GM23338 (cell line): ENCODE data around the gene DENND4C. TPM values are rescaled to one million over a fixed set of nuclear protein-coding genes. Genes with fewer than 3 reads are reported as not detected.

Experiments used
- ATAC-seq: fragments of 200-7000 bp; cut with Tn5 transposase; 3 replicates; pipeline ENCODE4 v1.9.1; 2020
- DNase-seq: peaks from one replicate; pipeline ENCODE4 v3.0.0-alpha.2; 2015; ENCODE audit warnings: low spot score
- H2AFZ ChIP-seq: fragments of 200-600 bp; sonication (generic); 2 replicates; pipeline ENCODE4 v1.8.0; 2016; ENCODE audit warnings: antibody characterized with exemption, mild to moderate bottlenecking, moderate library complexity
- H3F3A ChIP-seq: fragments of 200-600 bp; sonication (generic); replicated peaks from 2 replicates; pipeline ENCODE4 v1.8.0; 2017; ENCODE audit warnings: antibody characterized with exemption, mixed run types, low read depth
- H3K27ac ChIP-seq: fragments of 200-600 bp; sonication (generic); 2 replicates; pipeline ENCODE4 v1.6.1; 2016; ENCODE audit warnings: low read depth
- H3K27me3 ChIP-seq: fragments of 200-600 bp; sonication (generic); 2 replicates; pipeline ENCODE4 v1.8.0; 2016; ENCODE audit warnings: mild to moderate bottlenecking, mixed run types, moderate library complexity; ENCODE audit not compliant: insufficient read depth
- H3K36me3 ChIP-seq: fragments of 200-600 bp; sonication (generic); 2 replicates; pipeline ENCODE4 v1.8.0; 2016; ENCODE audit warnings: mild to moderate bottlenecking; ENCODE audit not compliant: insufficient read depth
- H3K4me1 ChIP-seq: fragments of 200-600 bp; sonication (generic); 2 replicates; pipeline ENCODE4 v1.8.0; 2016; ENCODE audit warnings: mild to moderate bottlenecking, moderate library complexity; ENCODE audit not compliant: insufficient read depth
- H3K4me2 ChIP-seq: fragments of 200-600 bp; sonication (generic); 2 replicates; pipeline ENCODE4 v1.7.1; 2017; ENCODE audit warnings: mixed run types
- H3K4me3 ChIP-seq: fragments of 200-600 bp; sonication (generic); 2 replicates; pipeline ENCODE4 v1.6.1; 2016; ENCODE audit warnings: mixed run types
- H3K79me2 ChIP-seq: fragments of 200-600 bp; sonication (generic); replicated peaks from 2 replicates; pipeline ENCODE4 v1.8.0; 2017; ENCODE audit warnings: mild to moderate bottlenecking; ENCODE audit not compliant: insufficient read depth
- H3K9me2 ChIP-seq: fragments of 200-600 bp; sonication (generic); 2 replicates; pipeline ENCODE4 v1.8.0; 2017; ENCODE audit not compliant: insufficient read depth
- H4K20me1 ChIP-seq: fragments of 200-600 bp; sonication (generic); replicated peaks from 2 replicates; pipeline ENCODE4 v1.8.0; 2017; ENCODE audit warnings: mild to moderate bottlenecking; ENCODE audit not compliant: insufficient read depth
- H3K27ac Mint-ChIP-seq: 2 replicates; pipeline ENCODE4 v1.8.0; 2020; ENCODE audit warnings: inconsistent platforms, mild to moderate bottlenecking, moderate library complexity, mixed read lengths
- H3K27me3 Mint-ChIP-seq: 3 replicates; pipeline ENCODE4 v1.8.0; 2022; ENCODE audit warnings: low read depth, mild to moderate bottlenecking, moderate library complexity, mixed read lengths, inconsistent platforms; ENCODE audit not compliant: insufficient read depth, poor library complexity
- H3K36me3 Mint-ChIP-seq: 3 replicates; pipeline ENCODE4 v1.8.0; 2021; ENCODE audit warnings: low read depth, mild to moderate bottlenecking, inconsistent platforms, moderate library complexity, mixed read lengths
- H3K4me1 Mint-ChIP-seq: 3 replicates; pipeline ENCODE4 v1.8.0; 2020; ENCODE audit warnings: mild to moderate bottlenecking, inconsistent platforms, mixed read lengths
- H3K4me3 Mint-ChIP-seq: 3 replicates; pipeline ENCODE4 v1.8.0; 2021; ENCODE audit warnings: moderate library complexity, mild to moderate bottlenecking, inconsistent platforms, mixed read lengths
- H3K9me3 Mint-ChIP-seq: 3 replicates; pipeline ENCODE4 v1.8.0; 2020; ENCODE audit warnings: moderate library complexity, mild to moderate bottlenecking, inconsistent platforms, mixed read lengths
- CREB1 ChIP-seq: fragments of 250-450 bp; sonication (Bioruptor Pico); IDR thresholded peaks from 2 replicates; pipeline ENCODE4 v1.5.0; 2020; ENCODE audit warnings: low read depth, mild to moderate bottlenecking, moderate library complexity
- CTCF ChIP-seq, 2 experiments: fragments of 200-600 bp in 1 of 2; sonication (generic) in 1 of 2; conservative IDR thresholded peaks; 2 replicates each; pipeline versions ENCODE4 v1.5.1 to v1.6.1; 2016 to 2017; ENCODE audit warnings: antibody characterized with exemption in 2 of 2, low read depth in 2 of 2, mild to moderate bottlenecking in 2 of 2, moderate library complexity in 1 of 2
- EZH2 ChIP-seq: fragments of 200-600 bp; sonication (generic); IDR thresholded peaks from one replicate; pipeline ENCODE4 v1.8.0; 2017; ENCODE audit warnings: antibody characterized with exemption, mild to moderate bottlenecking, low read depth; ENCODE audit not compliant: unreplicated experiment
- EZH2phosphoT487 ChIP-seq: fragments of 200-600 bp; sonication (generic); IDR thresholded peaks from one replicate; pipeline ENCODE4 v1.8.1; 2018; ENCODE audit warnings: antibody characterized with exemption; ENCODE audit not compliant: unreplicated experiment
- JUNB ChIP-seq: IDR thresholded peaks from one replicate; pipeline ENCODE4 v1.6.1; 2016; ENCODE audit warnings: antibody characterized with exemption; ENCODE audit not compliant: unreplicated experiment
- NANOG ChIP-seq: IDR thresholded peaks from 2 replicates; pipeline ENCODE4 v1.6.1; 2016; ENCODE audit warnings: antibody characterized with exemption, borderline replicate concordance
- POLR2AphosphoS5 ChIP-seq: IDR thresholded peaks from 2 replicates; pipeline ENCODE4 v1.6.1; 2016; ENCODE audit warnings: antibody characterized with exemption, low read depth
- STAT1 ChIP-seq: IDR thresholded peaks from one replicate; pipeline ENCODE4 v1.6.1; 2016; ENCODE audit warnings: antibody characterized with exemption; ENCODE audit not compliant: unreplicated experiment
- ZNF114 ChIP-seq: fragments of 250-450 bp; sonication (Bioruptor Pico); IDR thresholded peaks from 2 replicates; pipeline ENCODE4 v1.5.0; 2020; ENCODE audit warnings: mild to moderate bottlenecking, moderate library complexity
- ZNF331 ChIP-seq: fragments of 250-450 bp; sonication (Bioruptor Pico); IDR thresholded peaks from 2 replicates; pipeline ENCODE4 v1.5.0; 2020; ENCODE audit warnings: low read depth, mild to moderate bottlenecking, moderate library complexity
- polyA plus RNA-seq: library from polyadenylated mRNA; unstranded; fragments of >200 nt; fragmentation: Nextera tagmentation; extraction: Ambion mirVana; gene quantifications from 2 replicates; pipeline ENCODE4 v1.2.1, GENCODE V29; 2016
- total RNA-seq: library from RNA; depleted of rRNA; stranded (reverse); fragments of >200 nt; shearing (Covaris generic); gene quantifications from 2 replicates; pipeline ENCODE4 v1.2.3, GENCODE V29; 2014
- TF ChIP-seq, protein P1 (sequence below): IDR thresholded peaks from 2 replicates; pipeline ENCODE4 v1.6.1; 2016; ENCODE audit warnings: antibody characterized with exemption
- TF ChIP-seq, protein P2 (sequence below): fragments of 250-450 bp; sonication (Bioruptor Pico); IDR thresholded peaks from 2 replicates; pipeline ENCODE4 v1.5.0; 2020; ENCODE audit warnings: mild to moderate bottlenecking, moderate library complexity
- TF ChIP-seq, protein P3 (sequence below): IDR thresholded peaks from one replicate; pipeline ENCODE4 v1.6.1; 2018; ENCODE audit warnings: antibody characterized with exemption; ENCODE audit not compliant: unreplicated experiment

DENND4C gene
- total and polyA plus RNA-seq, 2 experiments from 2014 or later: 6.4 to 30.8 TPM

GRCh38 chr9:19303216-19303615 is 72.7 kb downstream of the DENND4C start:
- no peaks in the 10 kb centered on the region for H3F3A ChIP-seq
- no peaks in the 10 kb centered on the region for H3K27me3 ChIP-seq
- H3K79me2 ChIP-seq: no peaks in the 10 kb centered on the region
- H3K27ac ChIP-seq: no peak overlapping the region
- H3K4me1 ChIP-seq: no peaks in the 10 kb centered on the region
- no peaks in the 10 kb centered on the region for H3K4me1 Mint-ChIP-seq
- no peaks in the 10 kb centered on the region for H3K9me3 Mint-ChIP-seq
- H3K36me3 ChIP-seq: peaks cover 3% of the 10 kb centered on the region; the same call in 1 of the 2 replicates
- no peaks in the 10 kb centered on the region for H3K9me2 ChIP-seq
- no peak overlapping the region for H3K4me2 ChIP-seq
- H3K27ac Mint-ChIP-seq: no peak overlapping the region
- H3K4me3 Mint-ChIP-seq: no peak overlapping the region
- no peak overlapping the region for H3K4me3 ChIP-seq
- no peak for DNase-seq
- H4K20me1 ChIP-seq: no peaks in the 10 kb centered on the region
- H3K36me3 Mint-ChIP-seq: peaks cover 22% of the 10 kb centered on the region
- ATAC-seq: no peak
- TF ChIP-seq, protein P1, sequence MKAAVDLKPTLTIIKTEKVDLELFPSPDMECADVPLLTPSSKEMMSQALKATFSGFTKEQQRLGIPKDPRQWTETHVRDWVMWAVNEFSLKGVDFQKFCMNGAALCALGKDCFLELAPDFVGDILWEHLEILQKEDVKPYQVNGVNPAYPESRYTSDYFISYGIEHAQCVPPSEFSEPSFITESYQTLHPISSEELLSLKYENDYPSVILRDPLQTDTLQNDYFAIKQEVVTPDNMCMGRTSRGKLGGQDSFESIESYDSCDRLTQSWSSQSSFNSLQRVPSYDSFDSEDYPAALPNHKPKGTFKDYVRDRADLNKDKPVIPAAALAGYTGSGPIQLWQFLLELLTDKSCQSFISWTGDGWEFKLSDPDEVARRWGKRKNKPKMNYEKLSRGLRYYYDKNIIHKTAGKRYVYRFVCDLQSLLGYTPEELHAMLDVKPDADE: no peak
- no peak for TF ChIP-seq ZNF331 (CRISPR knock-in tag)
- no peak for TF ChIP-seq EZH2
- TF ChIP-seq JUNB: no peak
- no peak for TF ChIP-seq CTCF (conservative IDR thresholded peaks at IDR 0.05; ENCODE audit: low read depth in 2 of 2)
- no peak for TF ChIP-seq EZH2phosphoT487
- no peak for TF ChIP-seq CREB1 (CRISPR knock-in tag)
- TF ChIP-seq, protein P2, sequence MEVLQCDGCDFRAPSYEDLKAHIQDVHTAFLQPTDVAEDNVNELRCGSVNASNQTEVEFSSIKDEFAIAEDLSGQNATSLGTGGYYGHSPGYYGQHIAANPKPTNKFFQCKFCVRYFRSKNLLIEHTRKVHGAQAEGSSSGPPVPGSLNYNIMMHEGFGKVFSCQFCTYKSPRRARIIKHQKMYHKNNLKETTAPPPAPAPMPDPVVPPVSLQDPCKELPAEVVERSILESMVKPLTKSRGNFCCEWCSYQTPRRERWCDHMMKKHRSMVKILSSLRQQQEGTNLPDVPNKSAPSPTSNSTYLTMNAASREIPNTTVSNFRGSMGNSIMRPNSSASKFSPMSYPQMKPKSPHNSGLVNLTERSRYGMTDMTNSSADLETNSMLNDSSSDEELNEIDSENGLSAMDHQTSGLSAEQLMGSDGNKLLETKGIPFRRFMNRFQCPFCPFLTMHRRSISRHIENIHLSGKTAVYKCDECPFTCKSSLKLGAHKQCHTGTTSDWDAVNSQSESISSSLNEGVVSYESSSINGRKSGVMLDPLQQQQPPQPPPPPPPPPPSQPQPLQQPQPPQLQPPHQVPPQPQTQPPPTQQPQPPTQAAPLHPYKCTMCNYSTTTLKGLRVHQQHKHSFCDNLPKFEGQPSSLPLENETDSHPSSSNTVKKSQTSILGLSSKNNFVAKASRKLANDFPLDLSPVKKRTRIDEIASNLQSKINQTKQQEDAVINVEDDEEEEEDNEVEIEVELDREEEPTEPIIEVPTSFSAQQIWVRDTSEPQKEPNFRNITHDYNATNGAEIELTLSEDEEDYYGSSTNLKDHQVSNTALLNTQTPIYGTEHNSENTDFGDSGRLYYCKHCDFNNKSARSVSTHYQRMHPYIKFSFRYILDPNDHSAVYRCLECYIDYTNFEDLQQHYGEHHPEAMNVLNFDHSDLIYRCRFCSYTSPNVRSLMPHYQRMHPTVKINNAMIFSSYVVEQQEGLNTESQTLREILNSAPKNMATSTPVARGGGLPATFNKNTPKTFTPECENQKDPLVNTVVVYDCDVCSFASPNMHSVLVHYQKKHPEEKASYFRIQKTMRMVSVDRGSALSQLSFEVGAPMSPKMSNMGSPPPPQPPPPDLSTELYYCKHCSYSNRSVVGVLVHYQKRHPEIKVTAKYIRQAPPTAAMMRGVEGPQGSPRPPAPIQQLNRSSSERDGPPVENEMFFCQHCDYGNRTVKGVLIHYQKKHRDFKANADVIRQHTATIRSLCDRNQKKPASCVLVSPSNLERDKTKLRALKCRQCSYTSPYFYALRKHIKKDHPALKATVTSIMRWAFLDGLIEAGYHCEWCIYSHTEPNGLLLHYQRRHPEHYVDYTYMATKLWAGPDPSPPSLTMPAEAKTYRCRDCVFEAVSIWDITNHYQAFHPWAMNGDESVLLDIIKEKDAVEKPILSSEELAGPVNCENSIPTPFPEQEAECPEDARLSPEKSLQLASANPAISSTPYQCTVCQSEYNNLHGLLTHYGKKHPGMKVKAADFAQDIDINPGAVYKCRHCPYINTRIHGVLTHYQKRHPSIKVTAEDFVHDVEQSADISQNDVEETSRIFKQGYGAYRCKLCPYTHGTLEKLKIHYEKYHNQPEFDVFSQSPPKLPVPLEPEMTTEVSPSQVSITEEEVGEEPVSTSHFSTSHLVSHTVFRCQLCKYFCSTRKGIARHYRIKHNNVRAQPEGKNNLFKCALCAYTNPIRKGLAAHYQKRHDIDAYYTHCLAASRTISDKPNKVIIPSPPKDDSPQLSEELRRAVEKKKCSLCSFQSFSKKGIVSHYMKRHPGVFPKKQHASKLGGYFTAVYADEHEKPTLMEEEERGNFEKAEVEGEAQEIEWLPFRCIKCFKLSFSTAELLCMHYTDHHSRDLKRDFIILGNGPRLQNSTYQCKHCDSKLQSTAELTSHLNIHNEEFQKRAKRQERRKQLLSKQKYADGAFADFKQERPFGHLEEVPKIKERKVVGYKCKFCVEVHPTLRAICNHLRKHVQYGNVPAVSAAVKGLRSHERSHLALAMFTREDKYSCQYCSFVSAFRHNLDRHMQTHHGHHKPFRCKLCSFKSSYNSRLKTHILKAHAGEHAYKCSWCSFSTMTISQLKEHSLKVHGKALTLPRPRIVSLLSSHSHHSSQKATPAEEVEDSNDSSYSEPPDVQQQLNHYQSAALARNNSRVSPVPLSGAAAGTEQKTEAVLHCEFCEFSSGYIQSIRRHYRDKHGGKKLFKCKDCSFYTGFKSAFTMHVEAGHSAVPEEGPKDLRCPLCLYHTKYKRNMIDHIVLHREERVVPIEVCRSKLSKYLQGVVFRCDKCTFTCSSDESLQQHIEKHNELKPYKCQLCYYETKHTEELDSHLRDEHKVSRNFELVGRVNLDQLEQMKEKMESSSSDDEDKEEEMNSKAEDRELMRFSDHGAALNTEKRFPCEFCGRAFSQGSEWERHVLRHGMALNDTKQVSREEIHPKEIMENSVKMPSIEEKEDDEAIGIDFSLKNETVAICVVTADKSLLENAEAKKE (CRISPR knock-in tag): no peak
- TF ChIP-seq, protein P3, sequence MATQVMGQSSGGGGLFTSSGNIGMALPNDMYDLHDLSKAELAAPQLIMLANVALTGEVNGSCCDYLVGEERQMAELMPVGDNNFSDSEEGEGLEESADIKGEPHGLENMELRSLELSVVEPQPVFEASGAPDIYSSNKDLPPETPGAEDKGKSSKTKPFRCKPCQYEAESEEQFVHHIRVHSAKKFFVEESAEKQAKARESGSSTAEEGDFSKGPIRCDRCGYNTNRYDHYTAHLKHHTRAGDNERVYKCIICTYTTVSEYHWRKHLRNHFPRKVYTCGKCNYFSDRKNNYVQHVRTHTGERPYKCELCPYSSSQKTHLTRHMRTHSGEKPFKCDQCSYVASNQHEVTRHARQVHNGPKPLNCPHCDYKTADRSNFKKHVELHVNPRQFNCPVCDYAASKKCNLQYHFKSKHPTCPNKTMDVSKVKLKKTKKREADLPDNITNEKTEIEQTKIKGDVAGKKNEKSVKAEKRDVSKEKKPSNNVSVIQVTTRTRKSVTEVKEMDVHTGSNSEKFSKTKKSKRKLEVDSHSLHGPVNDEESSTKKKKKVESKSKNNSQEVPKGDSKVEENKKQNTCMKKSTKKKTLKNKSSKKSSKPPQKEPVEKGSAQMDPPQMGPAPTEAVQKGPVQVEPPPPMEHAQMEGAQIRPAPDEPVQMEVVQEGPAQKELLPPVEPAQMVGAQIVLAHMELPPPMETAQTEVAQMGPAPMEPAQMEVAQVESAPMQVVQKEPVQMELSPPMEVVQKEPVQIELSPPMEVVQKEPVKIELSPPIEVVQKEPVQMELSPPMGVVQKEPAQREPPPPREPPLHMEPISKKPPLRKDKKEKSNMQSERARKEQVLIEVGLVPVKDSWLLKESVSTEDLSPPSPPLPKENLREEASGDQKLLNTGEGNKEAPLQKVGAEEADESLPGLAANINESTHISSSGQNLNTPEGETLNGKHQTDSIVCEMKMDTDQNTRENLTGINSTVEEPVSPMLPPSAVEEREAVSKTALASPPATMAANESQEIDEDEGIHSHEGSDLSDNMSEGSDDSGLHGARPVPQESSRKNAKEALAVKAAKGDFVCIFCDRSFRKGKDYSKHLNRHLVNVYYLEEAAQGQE: no peak
- no peak for TF ChIP-seq ZNF114 (CRISPR knock-in tag)
- no peak for TF ChIP-seq NANOG
- no peak for TF ChIP-seq POLR2AphosphoS5
- TF ChIP-seq STAT1: no peak
- H3K27me3 Mint-ChIP-seq: no peaks in the 10 kb centered on the region
- no peak overlapping the region for H2AFZ ChIP-seq
